IMR-90 (cell line): ENCODE data around the gene POLD3. TPM values are rescaled to one million over a fixed set of nuclear protein-coding genes. Genes with fewer than 3 reads are reported as not detected.
A peak's percentile ranks its signal among the peaks of the same experiment; 100 is the strongest.

Source experiments
- ATAC-seq: fragments of 200-7000 bp; cut with Tn5 transposase; 2 replicates; pipeline ENCODE4 v1.9.1; 2020; ENCODE audit warnings: low read depth, mild to moderate bottlenecking, moderate library complexity
- BruUV-seq: library from RNA; stranded (reverse); fragments of 400-500 nt; replicated peaks from 2 replicates; lab custom pipeline; 2021; lab: Mats Ljungman, UMichigan
- CTCF ChIA-PET: fragments of 300-600 bp; formaldehyde crosslinking; extraction: SDS; loops from one replicate; lab custom pipeline; 2021; ENCODE audit warnings: antibody characterized with exemption; lab: Yijun Ruan, JAX
- POLR2A ChIA-PET: fragments of 300-600 bp; sonication (Branson Sonifier 250); formaldehyde crosslinking; loops from one replicate; lab custom pipeline; 2022; ENCODE audit warnings: antibody characterized with exemption; ENCODE audit not compliant: unreplicated experiment; lab: Charles Lee
- DNase-seq: peaks from one replicate; pipeline ENCODE4 v3.0.0; 2013
- H2AFZ ChIP-seq: replicated peaks from 2 replicates; pipeline ENCODE3; 2013; ENCODE audit warnings: low read length, mild to moderate bottlenecking; ENCODE audit not compliant: poor library complexity
- H2AK5ac ChIP-seq: 2 replicates; pipeline ENCODE4 v1.6.1; 2013; ENCODE audit warnings: low read depth, low read length, inconsistent platforms
- H2AK9ac ChIP-seq: replicated peaks from 2 replicates; pipeline ENCODE3; 2013; ENCODE audit warnings: mild to moderate bottlenecking, low read depth, low read length, moderate library complexity; ENCODE audit not compliant: poor library complexity
- H2BK120ac ChIP-seq: 2 replicates; pipeline ENCODE4 v1.6.1; 2013; ENCODE audit warnings: low read depth, low read length, inconsistent platforms
- H2BK15ac ChIP-seq: 3 replicates; pipeline ENCODE4 v1.6.1; 2013; ENCODE audit warnings: low read depth, low read length, inconsistent platforms
- H2BK20ac ChIP-seq: 2 replicates; pipeline ENCODE4 v1.6.1; 2013; ENCODE audit warnings: low read depth, mild to moderate bottlenecking, inconsistent platforms, low read length, moderate library complexity
- H2BK5ac ChIP-seq: 2 replicates; pipeline ENCODE4 v1.6.1; 2013; ENCODE audit warnings: mild to moderate bottlenecking, low read depth, low read length, inconsistent platforms; ENCODE audit not compliant: poor library complexity, severe bottlenecking
- H3K14ac ChIP-seq: replicated peaks from 2 replicates; pipeline ENCODE4 v1.6.1; 2013; ENCODE audit warnings: low read depth, low read length, inconsistent platforms
- H3K18ac ChIP-seq: 2 replicates; pipeline ENCODE4 v1.6.1; 2013; ENCODE audit warnings: low read depth, low read length, control low read depth
- H3K23ac ChIP-seq: 2 replicates; pipeline ENCODE4 v1.6.1; 2013; ENCODE audit warnings: low read depth, low read length, inconsistent platforms
- H3K27ac ChIP-seq: 2 replicates; pipeline ENCODE4 v1.5.1; 2013; ENCODE audit warnings: mild to moderate bottlenecking, control low read depth, low read length; ENCODE audit not compliant: insufficient read depth
- H3K27me3 ChIP-seq: 2 replicates; pipeline ENCODE4 v1.6.1; 2013; ENCODE audit warnings: low read length; ENCODE audit not compliant: control insufficient read depth, insufficient read depth
- H3K36me3 ChIP-seq: 2 replicates; pipeline ENCODE4 v1.6.1; 2013; ENCODE audit warnings: low read length, mixed read lengths; ENCODE audit not compliant: control insufficient read depth, insufficient read depth
- H3K4ac ChIP-seq: 2 replicates; pipeline ENCODE4 v1.6.1; 2013; ENCODE audit warnings: low read depth, low read length, inconsistent platforms
- H3K4me1 ChIP-seq: 2 replicates; pipeline ENCODE4 v1.6.1; 2013; ENCODE audit warnings: low read length, mixed read lengths; ENCODE audit not compliant: control insufficient read depth, insufficient read depth
- H3K4me2 ChIP-seq: 2 replicates; pipeline ENCODE4 v1.6.1; 2013; ENCODE audit warnings: low read depth, mild to moderate bottlenecking, control low read depth, low read length, moderate library complexity
- H3K4me3 ChIP-seq: 2 replicates; pipeline ENCODE4 v1.5.1; 2013; ENCODE audit warnings: low read depth, mild to moderate bottlenecking, control low read depth, low read length, moderate library complexity; ENCODE audit not compliant: insufficient read depth
- H3K56ac ChIP-seq: 2 replicates; pipeline ENCODE4 v1.6.1; 2013; ENCODE audit warnings: low read length, inconsistent platforms; ENCODE audit not compliant: insufficient read depth; ENCODE audit errors: extremely low read depth
- H3K79me1 ChIP-seq, 2 experiments: 2 replicates each; pipeline ENCODE4 v1.6.1; 2013; ENCODE audit warnings: low read length in 2 of 2, inconsistent platforms in 1 of 2, low read depth in 1 of 2
- H3K9ac ChIP-seq: 2 replicates; pipeline ENCODE4 v1.6.1; 2013; ENCODE audit warnings: low read depth, low read length, control low read depth
- H3K9me1 ChIP-seq: 2 replicates; pipeline ENCODE4 v1.6.1; 2013; ENCODE audit warnings: low read length, inconsistent platforms; ENCODE audit not compliant: insufficient read depth
- H3K9me3 ChIP-seq: 2 replicates; pipeline ENCODE4 v1.6.1; 2013; ENCODE audit warnings: low read length; ENCODE audit not compliant: control insufficient read depth, insufficient read depth
- H4K20me1 ChIP-seq: 2 replicates; pipeline ENCODE4 v1.6.1; 2013; ENCODE audit warnings: low read length, inconsistent platforms; ENCODE audit not compliant: insufficient read depth
- H4K5ac ChIP-seq: 2 replicates; pipeline ENCODE4 v1.6.1; 2013; ENCODE audit warnings: mild to moderate bottlenecking, low read depth, low read length, control low read depth
- H4K8ac ChIP-seq, 2 experiments: 2 replicates each; pipeline ENCODE4 v1.6.1; 2013; ENCODE audit warnings: low read depth in 2 of 2, low read length in 2 of 2, control low read depth in 1 of 2, inconsistent platforms in 1 of 2
- H4K91ac ChIP-seq: 2 replicates; pipeline ENCODE4 v1.6.1; 2013; ENCODE audit warnings: low read depth, low read length, inconsistent platforms; ENCODE audit not compliant: insufficient read depth
- FOS ChIP-seq: fragments of 150-350 bp; IDR thresholded peaks from 2 replicates; pipeline ENCODE4 v1.6.1; 2016; ENCODE audit warnings: low read depth, low read length
- USF2 ChIP-seq: fragments of 150-350 bp; IDR thresholded peaks from 2 replicates; pipeline ENCODE4 v1.6.1; 2017; ENCODE audit warnings: mild to moderate bottlenecking, antibody characterized with exemption, low read length, low read depth
- WGBS, 2 experiments: methylation state at CpG; one replicate each; pipeline versions ENCODE4 v1.1.5 to v1.1.7; 2013; ENCODE audit warnings: missing lambda C conversion rate in 2 of 2; ENCODE audit not compliant: insufficient read length in 1 of 2; ENCODE audit errors: extremely low coverage in 2 of 2; 5-methylcytosine and 5-hydroxymethylcytosine counted together
- dilution Hi-C: fragments of 300-500 bp; cut with HindIII; formaldehyde crosslinking; loops from one replicate; pipeline ENCODE4 v1.14.3; 2018; ENCODE audit warnings: low sequenced_read_pairs; ENCODE audit not compliant: unreplicated experiment
- in situ Hi-C: fragments of 300-500 bp; cut with MboI; formaldehyde crosslinking; loops from 3 replicates; pipeline ENCODE4 v1.14.3; 2019; ENCODE audit warnings: low sequenced_read_pairs, inconsistent platforms, mixed read lengths
- intact Hi-C: fragments of 100-400 bp; cut with micrococcal nuclease; formaldehyde crosslinking; loops from 2 replicates; pipeline ENCODE4 v1.10.0; 2022
- polyA plus RNA-seq, 3 experiments: library from polyadenylated mRNA; depleted of rRNA; stranded (reverse); fragments of >200 nt; gene quantifications; 2 replicates each; pipeline ENCODE4 v1.2.3, GENCODE V29; 2012; ENCODE audit warnings: low replicate concordance in 1 of 3
- total RNA-seq: library from RNA; depleted of rRNA; stranded (reverse); fragments of >200 nt; gene quantifications from 2 replicates; pipeline ENCODE4 v1.2.3, GENCODE V29; 2012

The POLD3 gene
- total and polyA plus RNA-seq, 2 of the 4 experiments (the other 2 are of a cell fraction) = 9.1 to 9.2 TPM

GRCh38 chr11:74647831-74648230 is 55.4 kb downstream of the POLD3 start:
- Histone ChIP-seq H3K4me3 (no peak overlapping the region), H3K79me1 (peaks cover 3 to 27% of the 10 kb centered on the region in 2 experiments; a peak in 2 of 4 replicates), H3K4me1 (peaks cover 33% of the 10 kb centered on the region), H3K27ac (no peak overlapping the region), H3K9me3 (no peaks in the 10 kb centered on the region), H4K20me1 (peaks cover 4% of the 10 kb centered on the region; the same call in 1 of the 2 replicates), H2AK5ac (peak overlapping the region; percentile 95; the same call in 1 of the 2 replicates), H3K36me3 (no peaks in the 10 kb centered on the region; the same call in 1 of the 2 replicates), H3K14ac (peak overlapping the region; percentile 90), H3K9me1 (peaks cover 22% of the 10 kb centered on the region), H4K8ac (peak overlapping the region; percentile 45 to 87; a peak in 3 of 4 replicates), H3K4ac (peak overlapping the region; percentile 91), H2BK120ac (peak overlapping the region; percentile 94), H2AK9ac (no peak overlapping the region), H2BK5ac (peak overlapping the region; percentile 98), H2BK15ac (peak overlapping the region; percentile 80; the same call in 2 of the 3 replicates), H4K5ac (peak overlapping the region; percentile 94; the same call in 1 of the 2 replicates), H2AFZ (no peak overlapping the region), H3K9ac (no peak overlapping the region), H3K56ac (no peak overlapping the region), H2BK20ac (peak overlapping the region; percentile 96), H3K4me2 (no peak overlapping the region), H3K23ac (peak overlapping the region; percentile 79; the same call in 1 of the 2 replicates), H3K18ac (peak overlapping the region; percentile 95; the same call in 1 of the 2 replicates), H4K91ac (peak overlapping the region; percentile 82), H3K27me3 (no peaks in the 10 kb centered on the region)
- intact Hi-C loops = no loop called here
- no TSS peak for BruUV-seq
- in situ Hi-C loops = no loop called here
- ATAC-seq (no peak), DNase-seq (no peak)
- dilution Hi-C loops = no loop called here
- CTCF ChIA-PET = no interaction called here
- TF ChIP-seq FOS (no peak), USF2 (no peak)
- POLR2A ChIA-PET = no interaction called here
- WGBS, 2 experiments = no CpG with 5 or more reads among the region's 3 CpGs
